Thyroid gland (tissue), 4 donors: ENCODE results near the gene EPHB4.

ENCODE experiments used
- POLR2A ChIP-seq, 2 donors: fragments of 450-650 bp; IDR thresholded peaks; one replicate each; pipeline ENCODE4 v1.6.1; 2017; ENCODE audit warnings: antibody characterized with exemption in 2 of 2, mild to moderate bottlenecking in 2 of 2, moderate library complexity in 1 of 2
- TF ChIP-seq, protein P1 (sequence below), 6 experiments: fragments of 200-600 bp in 3 of 6; fragments of 450-650 bp in 3 of 6; sonication (generic) in 3 of 6; IDR thresholded peaks; one replicate each; pipeline ENCODE4 v1.5.1; 2016 to 2019; ENCODE audit warnings: antibody characterized with exemption in 6 of 6, mild to moderate bottlenecking in 2 of 6, inconsistent platforms in 1 of 6, moderate library complexity in 1 of 6

DNA sequence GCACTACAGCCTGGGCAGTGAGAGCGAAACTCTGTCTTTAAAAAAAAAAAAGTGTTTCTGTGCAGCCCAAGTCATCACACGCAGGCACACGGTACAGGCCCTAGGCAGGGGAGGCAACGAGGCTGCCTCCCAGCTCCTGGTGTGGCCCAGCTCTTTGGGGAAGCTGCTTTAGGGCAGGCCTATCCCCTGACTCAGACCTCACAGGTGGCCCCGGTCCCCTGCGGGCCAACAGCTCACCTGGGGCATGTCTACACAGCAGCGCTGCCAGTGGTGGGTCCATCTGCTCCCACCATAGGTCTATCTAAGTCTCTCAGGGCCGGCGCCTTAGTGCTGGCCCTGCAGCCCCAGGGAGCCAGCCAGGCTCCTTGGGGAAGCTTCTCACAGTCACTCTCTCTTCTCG lies 62.5 kb downstream of the EPHB4 start:
- TF ChIP-seq, protein P1, sequence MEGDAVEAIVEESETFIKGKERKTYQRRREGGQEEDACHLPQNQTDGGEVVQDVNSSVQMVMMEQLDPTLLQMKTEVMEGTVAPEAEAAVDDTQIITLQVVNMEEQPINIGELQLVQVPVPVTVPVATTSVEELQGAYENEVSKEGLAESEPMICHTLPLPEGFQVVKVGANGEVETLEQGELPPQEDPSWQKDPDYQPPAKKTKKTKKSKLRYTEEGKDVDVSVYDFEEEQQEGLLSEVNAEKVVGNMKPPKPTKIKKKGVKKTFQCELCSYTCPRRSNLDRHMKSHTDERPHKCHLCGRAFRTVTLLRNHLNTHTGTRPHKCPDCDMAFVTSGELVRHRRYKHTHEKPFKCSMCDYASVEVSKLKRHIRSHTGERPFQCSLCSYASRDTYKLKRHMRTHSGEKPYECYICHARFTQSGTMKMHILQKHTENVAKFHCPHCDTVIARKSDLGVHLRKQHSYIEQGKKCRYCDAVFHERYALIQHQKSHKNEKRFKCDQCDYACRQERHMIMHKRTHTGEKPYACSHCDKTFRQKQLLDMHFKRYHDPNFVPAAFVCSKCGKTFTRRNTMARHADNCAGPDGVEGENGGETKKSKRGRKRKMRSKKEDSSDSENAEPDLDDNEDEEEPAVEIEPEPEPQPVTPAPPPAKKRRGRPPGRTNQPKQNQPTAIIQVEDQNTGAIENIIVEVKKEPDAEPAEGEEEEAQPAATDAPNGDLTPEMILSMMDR (IDR thresholded peaks at IDR 0.05), result no peak
- no peak for TF ChIP-seq POLR2A (IDR thresholded peaks at IDR 0.05)
